ENCODE data around the gene POLA1.

POLA1 gene

GRCh38 chrX:24983931-24984330 lies 290.2 kb downstream of the POLA1 start:
- no peak for DNase-seq

GRCh38 chrX:24985120-24985519 lies 291.4 kb downstream of the POLA1 start:
- DNase-seq = no peak

- no peak for DNase-seq
Observed at GRCh38 chrX:24987731-24988130, 294.0 kb downstream of the POLA1 start.

- DNase-seq = no peak
Observed at GRCh38 chrX:24988314-24988713, 294.6 kb downstream of the POLA1 start.

- no peak for DNase-seq
Observed at GRCh38 chrX:24990535-24990934, 296.8 kb downstream of the POLA1 start.

- DNase-seq = no peak
Observed at GRCh38 chrX:24993879-24994278, 300.2 kb downstream of the POLA1 start.

- no peak for DNase-seq
Observed at GRCh38 chrX:24996096-24996709, 302.5 kb downstream of the POLA1 start.

- DNase-seq = no peak
Observed at GRCh38 chrX:24999511-24999910, 305.8 kb downstream of the POLA1 start.

- no peak for DNase-seq
Observed at GRCh38 chrX:25001808-25002660, 308.3 kb downstream of the POLA1 start.

- DNase-seq = no peak
Observed at GRCh38 chrX:25002661-25003020, 308.9 kb downstream of the POLA1 start.

- no peak for DNase-seq
Observed at GRCh38 chrX:25003066-25003849, 309.5 kb downstream of the POLA1 start.

GRCh38 chrX:25004040-25004439 lies 310.3 kb downstream of the POLA1 start:
- DNase-seq = no peak

- DNase-seq = no peak
Observed at GRCh38 chrX:25004485-25005032, 310.8 kb downstream of the POLA1 start.

- DNase-seq = no peak
Observed at GRCh38 chrX:25005034-25005381, 311.3 kb downstream of the POLA1 start.

- no peak for DNase-seq
Observed at GRCh38 chrX:25005382-25006185, 311.9 kb downstream of the POLA1 start.

GRCh38 chrX:25006586-25007058 lies 312.9 kb downstream of the POLA1 start:
- no peak for DNase-seq

GRCh38 chrX:25007059-25008053 lies 313.6 kb downstream of the POLA1 start:
- no peak for DNase-seq

GRCh38 chrX:25009407-25009806 lies 315.7 kb downstream of the POLA1 start:
- DNase-seq = no peak

- no peak for DNase-seq
Observed at GRCh38 chrX:25010784-25011588, 317.3 kb downstream of the POLA1 start.
